ENCODE data around the gene LDAH. TPM values are rescaled to one million over a fixed set of nuclear protein-coding genes. Genes with fewer than 3 reads are reported as not detected.
"Not testable (repeated sequence)": the region's sequence is repeated elsewhere in the genome, so short reads cannot be mapped to it uniquely, and the experiment has no call there.

Gene LDAH
- polyA plus RNA-seq, 1 experiment: 31.4 TPM

DNA sequence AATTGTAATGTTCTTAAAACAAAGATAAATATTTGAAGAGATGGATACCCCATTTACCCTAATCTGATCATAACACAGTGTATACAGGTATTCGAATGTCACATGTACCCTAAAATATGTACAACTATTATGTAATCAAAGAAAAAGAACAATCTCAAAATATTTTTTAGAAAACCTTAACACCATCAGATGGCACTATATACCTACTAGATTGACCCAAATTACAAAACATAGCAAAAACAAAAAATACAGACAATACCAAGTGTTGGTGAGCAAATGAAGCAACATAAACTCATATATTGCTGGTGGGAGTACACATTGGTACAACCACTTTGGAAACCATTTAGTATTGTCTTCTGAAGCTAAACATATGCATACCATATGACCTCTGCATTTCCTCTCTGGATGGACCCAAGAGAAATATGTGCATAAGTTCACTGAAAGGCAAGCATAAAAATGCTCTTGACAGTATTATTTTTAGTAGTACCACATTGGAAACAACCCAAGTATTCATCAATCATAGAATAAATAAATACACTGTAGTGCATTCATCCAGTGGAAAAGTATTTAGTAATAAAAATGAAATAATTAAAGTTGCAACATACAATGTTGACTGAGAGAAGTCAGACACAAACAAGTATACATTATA is 100.2 kb downstream of the LDAH start:
- no peaks in the 10 kb centered on the region for H3K27me3 ChIP-seq (ENCODE audit: control insufficient read depth, insufficient read depth, low read length)
- H3K4me3 ChIP-seq (ENCODE audit: low read depth, low read length): no peak overlapping the region
- H3K27ac ChIP-seq (ENCODE audit: low read depth, low read length): no peak overlapping the region
- no peak for DNase-seq (ENCODE audit: low read depth, low spot score)
- ChIA-PET CTCF (interaction anchor here (0.6 to 1.0 kb wide), 2 partner anchors 61 to 396 kb away, joined by 3 read pairs; no protein-coding TSS in a partner anchor), POLR2A (no interaction called here)
- TF ChIP-seq CTCF (IDR thresholded peaks at IDR 0.05; ENCODE audit: low read depth, low read length): no peak
- H3K9me3 ChIP-seq (ENCODE audit: control insufficient read depth, insufficient read depth, low read length): no peaks in the 10 kb centered on the region

- POLR2A ChIA-PET: no interaction called here
- no peaks in the 10 kb centered on the region for H3K9me3 ChIP-seq (ENCODE audit: control insufficient read depth, insufficient read depth, low read length)
- no peak overlapping the region for H3K27ac ChIP-seq (ENCODE audit: low read depth, low read length)
- no peak for DNase-seq (ENCODE audit: low read depth, low spot score)
- no peaks in the 10 kb centered on the region for H3K27me3 ChIP-seq (ENCODE audit: control insufficient read depth, insufficient read depth, low read length)
- CTCF ChIA-PET: interaction anchor here (1.6 kb wide), 1 partner anchor 56 kb away, joined by 4 read pairs; no protein-coding TSS in a partner anchor
- no peak for TF ChIP-seq CTCF (IDR thresholded peaks at IDR 0.05; ENCODE audit: low read depth, low read length)
- H3K4me3 ChIP-seq (ENCODE audit: low read depth, low read length): no peak overlapping the region
These were observed 105.3 kb downstream of the LDAH start for GRCh38 chr2:20717641-20718040.

DNA sequence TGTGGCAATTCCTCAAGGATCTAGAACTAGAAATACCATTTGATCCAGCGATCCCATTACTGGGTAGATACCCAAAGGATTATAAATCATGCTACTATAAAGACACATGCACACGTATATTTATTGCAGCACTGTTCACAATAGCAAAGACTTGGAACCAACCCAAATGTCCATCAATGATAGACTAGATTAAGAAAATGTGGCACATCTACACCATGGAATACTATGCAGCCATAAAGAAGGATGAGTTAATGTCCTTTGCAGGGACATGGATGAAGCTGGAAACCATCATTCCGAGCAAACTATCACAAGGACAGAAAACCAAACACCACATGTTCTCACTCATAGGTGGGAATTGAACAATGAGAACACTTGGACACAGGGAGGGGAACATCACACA is 106.7 kb downstream of the LDAH start:
- H3K4me3 ChIP-seq (ENCODE audit: low read depth, low read length); H3K27me3 ChIP-seq (ENCODE audit: control insufficient read depth, insufficient read depth, low read length); H3K9me3 ChIP-seq (ENCODE audit: control insufficient read depth, insufficient read depth, low read length); POLR2A ChIA-PET; CTCF ChIA-PET; DNase-seq (ENCODE audit: low read depth, low spot score); H3K27ac ChIP-seq (ENCODE audit: low read depth, low read length): not testable (repeated sequence)

GRCh38 chr2:20714412-20714811 is 108.5 kb downstream of the LDAH start:
- H3K9me3 ChIP-seq (ENCODE audit: control insufficient read depth, insufficient read depth, low read length); H3K27me3 ChIP-seq (ENCODE audit: control insufficient read depth, insufficient read depth, low read length); DNase-seq (ENCODE audit: low read depth, low spot score); POLR2A ChIA-PET; H3K27ac ChIP-seq (ENCODE audit: low read depth, low read length); H3K4me3 ChIP-seq (ENCODE audit: low read depth, low read length): not testable (repeated sequence)
- CTCF ChIA-PET: interaction anchor here (1.5 kb wide), 1 partner anchor 67 kb away, joined by 3 read pairs; no protein-coding TSS in a partner anchor

- H3K4me3 ChIP-seq (ENCODE audit: low read depth, low read length); POLR2A ChIA-PET; DNase-seq (ENCODE audit: low read depth, low spot score); H3K27ac ChIP-seq (ENCODE audit: low read depth, low read length); H3K9me3 ChIP-seq (ENCODE audit: control insufficient read depth, insufficient read depth, low read length); H3K27me3 ChIP-seq (ENCODE audit: control insufficient read depth, insufficient read depth, low read length): not testable (repeated sequence)
- CTCF ChIA-PET: interaction anchor here (1.5 kb wide), 1 partner anchor 68 kb away, joined by 3 read pairs; no protein-coding TSS in a partner anchor
These were observed 109.3 kb downstream of the LDAH start for GRCh38 chr2:20713585-20713984.

DNA sequence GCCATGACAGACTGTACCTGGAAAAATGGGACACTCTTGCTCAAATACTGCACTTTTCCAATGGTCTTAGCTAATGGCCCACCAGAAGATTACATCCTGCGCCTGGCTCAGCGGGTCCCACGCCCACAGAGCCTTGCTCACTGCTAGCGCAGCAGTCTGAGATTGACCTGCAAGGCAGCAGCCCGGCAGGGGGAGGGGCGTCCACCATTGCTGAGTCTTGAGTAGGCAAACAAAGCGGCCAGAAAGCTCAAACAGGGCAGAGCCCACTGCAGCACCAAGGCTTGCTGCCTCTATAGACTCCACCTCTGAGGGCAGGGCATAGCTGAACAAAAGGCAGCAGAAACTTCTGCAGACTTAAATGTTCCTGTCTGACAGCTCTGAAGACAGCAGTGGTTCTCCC is 111.3 kb downstream of the LDAH start:
- H3K9me3 ChIP-seq (ENCODE audit: control insufficient read depth, insufficient read depth, low read length); H3K4me3 ChIP-seq (ENCODE audit: low read depth, low read length); H3K27me3 ChIP-seq (ENCODE audit: control insufficient read depth, insufficient read depth, low read length); CTCF ChIA-PET; H3K27ac ChIP-seq (ENCODE audit: low read depth, low read length); POLR2A ChIA-PET; DNase-seq (ENCODE audit: low read depth, low spot score): not testable (repeated sequence)

GRCh38 chr2:20707601-20708000 is 115.3 kb downstream of the LDAH start:
- POLR2A ChIA-PET: no interaction called here
- no peak for TF ChIP-seq CTCF (IDR thresholded peaks at IDR 0.05; ENCODE audit: low read depth, low read length)
- no peaks in the 10 kb centered on the region for H3K27me3 ChIP-seq (ENCODE audit: control insufficient read depth, insufficient read depth, low read length)
- no peak overlapping the region for H3K4me3 ChIP-seq (ENCODE audit: low read depth, low read length)
- CTCF ChIA-PET: interaction anchor here (0.8 to 1.7 kb wide), 2 partner anchors 21 to 73 kb away, joined by 3 to 7 read pairs; no protein-coding TSS in a partner anchor
- no peak for DNase-seq (ENCODE audit: low read depth, low spot score)
- H3K27ac ChIP-seq (ENCODE audit: low read depth, low read length): no peak overlapping the region
- H3K9me3 ChIP-seq (ENCODE audit: control insufficient read depth, insufficient read depth, low read length): peaks cover 4% of the 10 kb centered on the region; the same call in 1 of the 2 replicates
